ENCODE results near the gene PKN3.

DNA sequence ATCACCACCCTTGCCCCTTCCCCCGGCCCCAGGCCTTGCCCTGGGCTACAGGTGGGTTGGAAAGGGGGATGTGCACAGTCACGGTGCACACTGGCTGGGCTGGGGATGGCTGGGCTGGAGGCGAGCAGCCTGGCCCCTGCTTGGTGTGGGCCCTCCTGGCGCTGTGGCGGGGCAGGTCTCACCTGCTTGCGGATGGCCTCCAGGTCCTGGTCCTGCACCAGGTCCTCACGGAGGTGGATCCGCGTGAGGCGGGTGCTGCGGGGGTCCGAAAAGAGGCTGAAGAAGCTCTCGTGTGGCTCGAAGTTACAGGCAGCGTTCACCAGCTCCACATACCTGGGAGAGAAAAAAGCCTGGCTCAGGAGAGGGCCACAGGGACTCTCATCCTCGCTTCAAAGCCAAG lies 51.3 kb downstream of the PKN3 start:
- TF ChIP-seq EZH2 (IDR thresholded peaks at IDR 0.05; ENCODE audit: borderline replicate concordance, insufficient read depth, low read length, poor library complexity, severe bottlenecking) (no peak), POLR2AphosphoS5 (IDR thresholded peaks at IDR 0.05) (no peak), TAF1 (IDR thresholded peaks at IDR 0.05; ENCODE audit: low read depth) (no peak), EP300 (conservative IDR thresholded peaks at IDR 0.05; ENCODE audit: poor library complexity, severe bottlenecking) (no peak)
- TF ChIP-seq, protein P1, sequence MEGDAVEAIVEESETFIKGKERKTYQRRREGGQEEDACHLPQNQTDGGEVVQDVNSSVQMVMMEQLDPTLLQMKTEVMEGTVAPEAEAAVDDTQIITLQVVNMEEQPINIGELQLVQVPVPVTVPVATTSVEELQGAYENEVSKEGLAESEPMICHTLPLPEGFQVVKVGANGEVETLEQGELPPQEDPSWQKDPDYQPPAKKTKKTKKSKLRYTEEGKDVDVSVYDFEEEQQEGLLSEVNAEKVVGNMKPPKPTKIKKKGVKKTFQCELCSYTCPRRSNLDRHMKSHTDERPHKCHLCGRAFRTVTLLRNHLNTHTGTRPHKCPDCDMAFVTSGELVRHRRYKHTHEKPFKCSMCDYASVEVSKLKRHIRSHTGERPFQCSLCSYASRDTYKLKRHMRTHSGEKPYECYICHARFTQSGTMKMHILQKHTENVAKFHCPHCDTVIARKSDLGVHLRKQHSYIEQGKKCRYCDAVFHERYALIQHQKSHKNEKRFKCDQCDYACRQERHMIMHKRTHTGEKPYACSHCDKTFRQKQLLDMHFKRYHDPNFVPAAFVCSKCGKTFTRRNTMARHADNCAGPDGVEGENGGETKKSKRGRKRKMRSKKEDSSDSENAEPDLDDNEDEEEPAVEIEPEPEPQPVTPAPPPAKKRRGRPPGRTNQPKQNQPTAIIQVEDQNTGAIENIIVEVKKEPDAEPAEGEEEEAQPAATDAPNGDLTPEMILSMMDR (IDR thresholded peaks at IDR 0.05; ENCODE audit: poor library complexity, severe bottlenecking): no peak
- TF ChIP-seq, protein P2, sequence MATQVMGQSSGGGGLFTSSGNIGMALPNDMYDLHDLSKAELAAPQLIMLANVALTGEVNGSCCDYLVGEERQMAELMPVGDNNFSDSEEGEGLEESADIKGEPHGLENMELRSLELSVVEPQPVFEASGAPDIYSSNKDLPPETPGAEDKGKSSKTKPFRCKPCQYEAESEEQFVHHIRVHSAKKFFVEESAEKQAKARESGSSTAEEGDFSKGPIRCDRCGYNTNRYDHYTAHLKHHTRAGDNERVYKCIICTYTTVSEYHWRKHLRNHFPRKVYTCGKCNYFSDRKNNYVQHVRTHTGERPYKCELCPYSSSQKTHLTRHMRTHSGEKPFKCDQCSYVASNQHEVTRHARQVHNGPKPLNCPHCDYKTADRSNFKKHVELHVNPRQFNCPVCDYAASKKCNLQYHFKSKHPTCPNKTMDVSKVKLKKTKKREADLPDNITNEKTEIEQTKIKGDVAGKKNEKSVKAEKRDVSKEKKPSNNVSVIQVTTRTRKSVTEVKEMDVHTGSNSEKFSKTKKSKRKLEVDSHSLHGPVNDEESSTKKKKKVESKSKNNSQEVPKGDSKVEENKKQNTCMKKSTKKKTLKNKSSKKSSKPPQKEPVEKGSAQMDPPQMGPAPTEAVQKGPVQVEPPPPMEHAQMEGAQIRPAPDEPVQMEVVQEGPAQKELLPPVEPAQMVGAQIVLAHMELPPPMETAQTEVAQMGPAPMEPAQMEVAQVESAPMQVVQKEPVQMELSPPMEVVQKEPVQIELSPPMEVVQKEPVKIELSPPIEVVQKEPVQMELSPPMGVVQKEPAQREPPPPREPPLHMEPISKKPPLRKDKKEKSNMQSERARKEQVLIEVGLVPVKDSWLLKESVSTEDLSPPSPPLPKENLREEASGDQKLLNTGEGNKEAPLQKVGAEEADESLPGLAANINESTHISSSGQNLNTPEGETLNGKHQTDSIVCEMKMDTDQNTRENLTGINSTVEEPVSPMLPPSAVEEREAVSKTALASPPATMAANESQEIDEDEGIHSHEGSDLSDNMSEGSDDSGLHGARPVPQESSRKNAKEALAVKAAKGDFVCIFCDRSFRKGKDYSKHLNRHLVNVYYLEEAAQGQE (IDR thresholded peaks at IDR 0.05; ENCODE audit: borderline replicate concordance): no peak
